Stomach smooth muscle (tissue), 2 donors: ENCODE results near the gene P4HB.
A peak's percentile ranks its signal among the peaks of the same experiment; 100 is the strongest.

Experiments used
- H3K27ac ChIP-seq: one replicate; pipeline ENCODE4 v1.7.0; 2013; ENCODE audit warnings: mild to moderate bottlenecking, low read length, inconsistent platforms
- H3K27me3 ChIP-seq, 2 donors: one replicate each; pipeline ENCODE4 v1.7.0; 2013; ENCODE audit warnings: low read length in 2 of 2; ENCODE audit not compliant: insufficient read depth in 2 of 2, control insufficient read depth in 1 of 2
- H3K36me3 ChIP-seq, 2 donors: one replicate each; pipeline ENCODE4 v1.7.0; 2013; ENCODE audit warnings: low read length in 2 of 2; ENCODE audit not compliant: control insufficient read depth in 2 of 2, insufficient read depth in 2 of 2
- H3K4me1 ChIP-seq: one replicate; pipeline ENCODE4 v1.7.0; 2013; ENCODE audit warnings: low read length; ENCODE audit not compliant: control insufficient read depth, insufficient read depth
- H3K4me3 ChIP-seq, 2 donors: one replicate each; pipeline ENCODE4 v1.7.0; 2013; ENCODE audit warnings: low read length in 2 of 2
- H3K9ac ChIP-seq, 2 donors: one replicate each; pipeline ENCODE4 v1.7.0; 2013; ENCODE audit warnings: low read length in 2 of 2, mild to moderate bottlenecking in 1 of 2
- H3K9me3 ChIP-seq, 2 donors: one replicate each; pipeline ENCODE4 v1.7.0; 2013; ENCODE audit warnings: low read length in 2 of 2; ENCODE audit not compliant: control insufficient read depth in 2 of 2
- donor health status: healthy.
- donor health status: Pancreatic carcinoma.

P4HB gene

GRCh38 chr17:81822996-81823819, 37.1 kb downstream of the P4HB start:
- Histone ChIP-seq H3K27ac (peak overlapping the region; percentile 84), H3K9ac (no peak overlapping the region), H3K4me3 (no peak overlapping the region), H3K9me3 (no peaks in the 10 kb centered on the region), H3K36me3 (peaks cover 0 to 8% of the 10 kb centered on the region in 2 donors), H3K27me3 (peaks cover 4 to 5% of the 10 kb centered on the region in 2 donors), H3K4me1 (peaks cover 18% of the 10 kb centered on the region)

DNA sequence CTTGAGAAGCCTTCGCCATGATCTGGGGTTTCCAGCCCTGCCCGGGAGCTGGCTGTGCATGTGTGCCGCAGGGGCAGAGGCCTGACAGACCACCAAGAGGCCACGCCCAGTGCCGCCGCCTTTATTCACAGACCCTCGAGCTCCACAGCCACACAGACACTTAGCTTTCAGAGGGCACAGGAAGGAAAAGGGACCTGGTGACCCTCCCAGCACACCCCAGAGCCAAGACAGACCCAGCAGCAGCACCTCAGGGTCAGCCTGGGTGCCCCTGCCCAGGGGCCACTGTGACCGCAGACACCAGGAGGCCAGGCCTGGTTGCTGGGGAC, 38.1 kb downstream of the P4HB start:
- Histone ChIP-seq H3K9me3 (no peaks in the 10 kb centered on the region), H3K4me3 (no peak overlapping the region), H3K27me3 (peaks cover 5 to 7% of the 10 kb centered on the region in 2 donors), H3K4me1 (peaks cover 18% of the 10 kb centered on the region), H3K36me3 (peaks cover 0 to 8% of the 10 kb centered on the region in 2 donors), H3K9ac (peak overlapping the region; percentile 55 to 57), H3K27ac (peak overlapping the region; percentile 84)

- Histone ChIP-seq H3K27ac (peak overlapping the region; percentile 84), H3K4me1 (peaks cover 18% of the 10 kb centered on the region), H3K9ac (peak overlapping the region; percentile 55 to 57), H3K36me3 (peaks cover 0 to 8% of the 10 kb centered on the region in 2 donors), H3K27me3 (peaks cover 5 to 7% of the 10 kb centered on the region in 2 donors), H3K4me3 (peak overlapping the region in 1 of 2 donors; percentile 52), H3K9me3 (no peaks in the 10 kb centered on the region)
Measured at GRCh38 chr17:81821603-81822311, 38.6 kb downstream of the P4HB start.

DNA sequence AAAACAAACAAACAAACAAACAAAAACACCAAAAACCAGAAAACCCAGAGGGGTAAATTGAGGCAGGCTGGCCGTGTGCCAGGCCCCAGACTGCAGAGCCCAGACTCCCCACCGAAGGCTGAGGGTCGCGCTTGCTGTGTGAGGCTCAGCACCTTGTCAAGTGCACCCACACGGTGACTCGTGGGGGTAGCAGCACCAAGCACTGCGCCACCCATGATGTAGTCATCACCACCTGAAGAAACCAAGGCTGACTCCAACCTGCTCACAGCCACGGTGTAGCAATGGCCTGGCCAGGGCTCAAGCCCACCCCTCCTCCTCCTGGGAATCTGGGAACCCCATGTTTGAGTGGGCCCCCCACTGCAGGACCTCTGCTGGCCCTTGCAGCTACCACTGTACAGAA, 39.2 kb downstream of the P4HB start:
- peaks cover 18% of the 10 kb centered on the region for H3K4me1 ChIP-seq
- H3K36me3 ChIP-seq, result peaks cover 0 to 8% of the 10 kb centered on the region in 2 donors
- H3K27me3 ChIP-seq, result peaks cover 7% of the 10 kb centered on the region in 2 donors
- no peaks in the 10 kb centered on the region for H3K9me3 ChIP-seq
- H3K27ac ChIP-seq, result peak overlapping the region; percentile 84
- H3K4me3 ChIP-seq, result peak overlapping the region in 1 of 2 donors; percentile 52
- H3K9ac ChIP-seq, result no peak overlapping the region

GRCh38 chr17:81819708-81820107, 40.6 kb downstream of the P4HB start:
- Histone ChIP-seq H3K27ac (no peak overlapping the region), H3K9me3 (no peaks in the 10 kb centered on the region), H3K4me1 (peaks cover 14% of the 10 kb centered on the region), H3K36me3 (peaks cover 0 to 8% of the 10 kb centered on the region in 2 donors), H3K27me3 (peaks cover 7 to 8% of the 10 kb centered on the region in 2 donors), H3K4me3 (no peak overlapping the region), H3K9ac (no peak overlapping the region)

GRCh38 chr17:81817758-81818147, 42.6 kb downstream of the P4HB start:
- H3K27ac ChIP-seq, result no peak overlapping the region
- H3K9me3 ChIP-seq, result no peaks in the 10 kb centered on the region
- H3K4me3 ChIP-seq, result no peak overlapping the region
- no peaks in the 10 kb centered on the region for H3K36me3 ChIP-seq
- peaks cover 14% of the 10 kb centered on the region for H3K4me1 ChIP-seq
- no peak overlapping the region for H3K9ac ChIP-seq
- H3K27me3 ChIP-seq, result peaks cover 8 to 14% of the 10 kb centered on the region in 2 donors

DNA sequence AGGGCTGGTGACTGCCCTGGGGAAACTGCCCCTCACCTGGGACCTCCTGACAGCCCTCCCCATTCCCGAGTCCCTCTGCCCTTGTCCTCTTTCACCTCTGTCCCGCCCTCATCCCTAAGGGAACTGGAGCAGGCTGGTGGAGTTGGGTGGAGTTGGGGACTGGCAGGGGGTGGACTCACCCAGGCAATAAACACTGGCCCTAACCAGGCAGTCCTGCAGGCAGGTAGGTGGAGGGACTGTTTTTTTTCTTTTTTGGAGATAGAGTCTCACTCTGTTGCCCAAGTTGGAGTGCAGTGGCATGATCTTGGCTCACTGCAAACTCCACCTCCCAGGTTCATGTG, 44.7 kb downstream of the P4HB start:
- H3K27ac ChIP-seq, result no peak overlapping the region
- H3K9ac ChIP-seq, result no peak overlapping the region
- no peaks in the 10 kb centered on the region for H3K36me3 ChIP-seq

GRCh38 chr17:81814748-81815645, 45.3 kb downstream of the P4HB start:
- Histone ChIP-seq H3K9me3 (no peaks in the 10 kb centered on the region), H3K27ac (no peak overlapping the region), H3K4me3 (no peak overlapping the region), H3K36me3 (no peaks in the 10 kb centered on the region), H3K27me3 (peaks cover 26 to 30% of the 10 kb centered on the region in 2 donors), H3K4me1 (no peaks in the 10 kb centered on the region), H3K9ac (no peak overlapping the region)

More for the DNA sequence above, 44.7 kb downstream of the P4HB start:
- peaks cover 22 to 24% of the 10 kb centered on the region in 2 donors for H3K27me3 ChIP-seq
- no peak overlapping the region for H3K4me3 ChIP-seq
- no peaks in the 10 kb centered on the region for H3K9me3 ChIP-seq
- no peaks in the 10 kb centered on the region for H3K4me1 ChIP-seq

DNA sequence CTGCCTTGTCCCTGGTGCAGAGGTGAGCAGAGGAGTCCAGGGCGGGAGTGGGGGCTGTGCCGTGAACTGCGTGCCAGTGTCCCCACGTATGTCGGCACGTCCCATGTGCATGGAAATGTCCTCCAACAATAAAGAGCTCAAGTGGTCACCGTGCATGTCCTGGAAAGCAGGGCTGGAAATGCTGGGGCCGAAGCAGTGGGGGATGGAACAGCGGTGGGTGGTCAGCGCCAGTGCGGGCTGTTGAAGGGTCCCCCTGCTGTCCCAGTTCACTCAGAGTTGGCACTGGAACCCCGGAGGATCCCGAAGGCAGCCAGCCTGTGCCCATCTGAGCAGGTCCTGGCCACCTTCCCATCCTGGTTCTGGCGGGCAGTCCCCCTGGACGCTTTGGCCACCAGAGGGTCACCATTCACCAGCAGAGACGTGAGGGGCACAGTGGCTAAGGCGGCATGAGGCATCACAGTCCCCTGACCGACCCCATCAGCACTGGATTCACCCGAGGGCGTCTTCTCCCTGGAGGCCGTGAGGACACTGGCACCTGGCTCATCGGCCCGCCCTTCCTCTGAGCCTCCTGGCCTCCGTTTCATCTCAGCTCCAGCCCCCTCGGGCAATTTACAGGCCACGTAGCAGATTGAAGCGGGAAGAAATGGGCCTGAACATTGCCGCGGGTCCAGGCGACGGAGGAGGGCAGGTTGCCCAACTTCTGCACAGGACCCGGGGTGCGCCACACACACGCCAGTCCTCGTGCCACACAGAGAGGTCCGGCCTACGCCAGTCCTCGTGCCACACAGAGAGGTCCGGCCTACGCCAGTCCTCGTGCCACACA, 46.3 kb downstream of the P4HB start:
- Histone ChIP-seq H3K9me3 (no peaks in the 10 kb centered on the region), H3K9ac (no peak overlapping the region), H3K27ac (no peak overlapping the region), H3K27me3 (peaks cover 21 to 35% of the 10 kb centered on the region in 2 donors), H3K4me3 (no peak overlapping the region), H3K4me1 (no peaks in the 10 kb centered on the region), H3K36me3 (no peaks in the 10 kb centered on the region)

- no peak overlapping the region for H3K27ac ChIP-seq
- no peaks in the 10 kb centered on the region for H3K9me3 ChIP-seq
- H3K4me1 ChIP-seq, result no peaks in the 10 kb centered on the region
- no peaks in the 10 kb centered on the region for H3K36me3 ChIP-seq
- H3K9ac ChIP-seq, result no peak overlapping the region
- peaks cover 21 to 35% of the 10 kb centered on the region in 2 donors for H3K27me3 ChIP-seq
- H3K4me3 ChIP-seq, result no peak overlapping the region
Measured at GRCh38 chr17:81813371-81813684, 47.0 kb downstream of the P4HB start.
